ENCODE results near the gene KRTCAP2. TPM values are rescaled to one million over a fixed set of nuclear protein-coding genes. Genes with fewer than 3 reads are reported as not detected.
A peak's percentile ranks its signal among the peaks of the same experiment; 100 is the strongest.

Gene KRTCAP2
- total and polyA plus RNA-seq, 2 experiments from 2014 or later, result 191 to 440 TPM

- Histone ChIP-seq H3K4me1 (ENCODE audit: insufficient read depth) (peaks cover 17% of the 10 kb centered on the region), H3K27me3 (no peaks in the 10 kb centered on the region), H2AFZ (no peak overlapping the region), H3K27ac (no peak overlapping the region), H3K4me2 (no peak overlapping the region), H3K9me2 (replicated peaks; ENCODE audit: insufficient read depth) (no peaks in the 10 kb centered on the region), H3K9me3 (ENCODE audit: low read depth) (no peaks in the 10 kb centered on the region), H3K79me2 (no peaks in the 10 kb centered on the region), H4K20me1 (ENCODE audit: insufficient read depth, poor library complexity, severe bottlenecking) (no peaks in the 10 kb centered on the region), H3K36me3 (replicated peaks; ENCODE audit: insufficient read depth, low read depth) (no peaks in the 10 kb centered on the region), H3K4me3 (no peak overlapping the region)
- TF ChIP-seq EZH2 (IDR thresholded peaks at IDR 0.05; ENCODE audit: borderline replicate concordance) (no peak), EZH2phosphoT487 (IDR thresholded peaks at IDR 0.05; ENCODE audit: low read depth, severe bottlenecking, unreplicated experiment) (no peak)
- TF ChIP-seq, protein P1, sequence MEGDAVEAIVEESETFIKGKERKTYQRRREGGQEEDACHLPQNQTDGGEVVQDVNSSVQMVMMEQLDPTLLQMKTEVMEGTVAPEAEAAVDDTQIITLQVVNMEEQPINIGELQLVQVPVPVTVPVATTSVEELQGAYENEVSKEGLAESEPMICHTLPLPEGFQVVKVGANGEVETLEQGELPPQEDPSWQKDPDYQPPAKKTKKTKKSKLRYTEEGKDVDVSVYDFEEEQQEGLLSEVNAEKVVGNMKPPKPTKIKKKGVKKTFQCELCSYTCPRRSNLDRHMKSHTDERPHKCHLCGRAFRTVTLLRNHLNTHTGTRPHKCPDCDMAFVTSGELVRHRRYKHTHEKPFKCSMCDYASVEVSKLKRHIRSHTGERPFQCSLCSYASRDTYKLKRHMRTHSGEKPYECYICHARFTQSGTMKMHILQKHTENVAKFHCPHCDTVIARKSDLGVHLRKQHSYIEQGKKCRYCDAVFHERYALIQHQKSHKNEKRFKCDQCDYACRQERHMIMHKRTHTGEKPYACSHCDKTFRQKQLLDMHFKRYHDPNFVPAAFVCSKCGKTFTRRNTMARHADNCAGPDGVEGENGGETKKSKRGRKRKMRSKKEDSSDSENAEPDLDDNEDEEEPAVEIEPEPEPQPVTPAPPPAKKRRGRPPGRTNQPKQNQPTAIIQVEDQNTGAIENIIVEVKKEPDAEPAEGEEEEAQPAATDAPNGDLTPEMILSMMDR (IDR thresholded peaks at IDR 0.05; ENCODE audit: poor library complexity), result no peak
- 96% methylated on average over 7 of the region's 7 CpGs for WGBS (ENCODE audit: low lambda C conversion rate, missing lambda C conversion rate)
- no peak for DNase-seq (ENCODE audit: low spot score)
Measured at GRCh38 chr1:155182052-155182550, 9.0 kb upstream of the KRTCAP2 start.

DNA sequence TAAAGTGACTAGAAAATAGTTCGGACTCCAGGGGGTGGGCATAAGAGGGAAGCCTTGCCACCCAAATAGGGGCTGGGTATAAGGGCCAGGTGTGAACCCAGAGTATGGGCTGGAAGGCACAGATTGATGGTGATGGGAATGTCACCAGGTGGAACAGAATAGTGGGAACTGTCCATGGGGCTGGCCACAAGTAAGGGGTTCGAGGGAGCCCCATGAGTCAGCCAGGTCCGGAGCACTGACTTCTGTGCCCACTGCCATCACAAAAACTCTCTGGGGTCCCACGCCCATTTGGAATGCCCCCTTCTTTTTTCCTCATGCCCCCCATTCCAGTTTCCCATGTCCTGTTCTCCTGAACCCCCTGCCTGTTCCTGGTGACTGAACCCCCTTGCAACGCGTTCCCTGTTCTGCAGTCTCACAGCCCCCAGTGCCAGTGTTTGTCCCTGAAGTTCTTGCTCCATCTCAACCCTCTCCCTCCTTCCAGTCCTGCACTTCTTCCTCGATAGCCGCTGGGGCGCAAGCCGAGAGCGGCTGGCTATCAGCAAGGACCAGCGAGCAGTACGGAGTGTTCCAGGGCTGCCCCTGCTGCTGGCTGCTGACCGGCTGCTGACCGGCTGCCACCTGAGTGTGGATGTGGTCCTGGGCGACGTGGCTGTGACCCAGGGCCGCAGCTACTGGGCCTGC, 8.4 kb upstream of the KRTCAP2 start:
- Histone ChIP-seq H2AFZ (no peak overlapping the region), H3K9me2 (replicated peaks; ENCODE audit: insufficient read depth) (no peaks in the 10 kb centered on the region), H3K79me2 (no peaks in the 10 kb centered on the region), H3K27ac (no peak overlapping the region), H3K4me1 (ENCODE audit: insufficient read depth) (peaks cover 11% of the 10 kb centered on the region), H3K27me3 (no peaks in the 10 kb centered on the region), H3K9me3 (ENCODE audit: low read depth) (no peaks in the 10 kb centered on the region), H3K4me2 (no peak overlapping the region), H4K20me1 (ENCODE audit: insufficient read depth, poor library complexity, severe bottlenecking) (no peaks in the 10 kb centered on the region), H3K36me3 (replicated peaks; ENCODE audit: insufficient read depth, low read depth) (no peaks in the 10 kb centered on the region), H3K4me3 (no peak overlapping the region)
- 96% methylated on average over 18 of the region's 18 CpGs for WGBS (ENCODE audit: low lambda C conversion rate, missing lambda C conversion rate)
- DNase-seq (ENCODE audit: low spot score), result no peak
- TF ChIP-seq, protein P1 (IDR thresholded peaks at IDR 0.05; ENCODE audit: poor library complexity), result no peak
- TF ChIP-seq EZH2 (IDR thresholded peaks at IDR 0.05; ENCODE audit: borderline replicate concordance), result no peak
- no peak for TF ChIP-seq EZH2phosphoT487 (IDR thresholded peaks at IDR 0.05; ENCODE audit: low read depth, severe bottlenecking, unreplicated experiment)

- H3K9me3 ChIP-seq (ENCODE audit: low read depth), result no peaks in the 10 kb centered on the region
- H2AFZ ChIP-seq, result no peak overlapping the region
- H3K4me2 ChIP-seq, result no peak overlapping the region
- no peaks in the 10 kb centered on the region for H3K9me2 ChIP-seq (replicated peaks; ENCODE audit: insufficient read depth)
- H4K20me1 ChIP-seq (ENCODE audit: insufficient read depth, poor library complexity, severe bottlenecking), result no peaks in the 10 kb centered on the region
- H3K4me1 ChIP-seq (ENCODE audit: insufficient read depth), result no peaks in the 10 kb centered on the region
- TF ChIP-seq, protein P1 (IDR thresholded peaks at IDR 0.05; ENCODE audit: poor library complexity), result no peak
- no peak for TF ChIP-seq EZH2 (IDR thresholded peaks at IDR 0.05; ENCODE audit: borderline replicate concordance)
- TF ChIP-seq EZH2phosphoT487 (IDR thresholded peaks at IDR 0.05; ENCODE audit: low read depth, severe bottlenecking, unreplicated experiment), result no peak
- H3K4me3 ChIP-seq, result no peak overlapping the region
- no peaks in the 10 kb centered on the region for H3K79me2 ChIP-seq
- H3K27ac ChIP-seq, result no peak overlapping the region
- DNase-seq (ENCODE audit: low spot score), result peak; percentile 2
- 99% methylated on average over 27 of the region's 31 CpGs for WGBS (ENCODE audit: low lambda C conversion rate, missing lambda C conversion rate)
- H3K27me3 ChIP-seq, result no peaks in the 10 kb centered on the region
- no peaks in the 10 kb centered on the region for H3K36me3 ChIP-seq (replicated peaks; ENCODE audit: insufficient read depth, low read depth)
Measured at GRCh38 chr1:155179112-155180031, 6.3 kb upstream of the KRTCAP2 start.

Data from hepatocyte (in vitro differentiated cells).